ENCODE data around the gene CDHR3. TPM values are rescaled to one million over a fixed set of nuclear protein-coding genes. Genes with fewer than 3 reads are reported as not detected.
A peak's percentile ranks its signal among the peaks of the same experiment; 100 is the strongest.
"Not testable (repeated sequence)": the region's sequence is repeated elsewhere in the genome, so short reads cannot be mapped to it uniquely, and the experiment has no call there.

The CDHR3 gene
- total RNA-seq, 4 donors from 2014 or later = 20.6 to 82.5 (median 49.7) TPM

GRCh38 chr7:106001196-106001595 is 38.1 kb downstream of the CDHR3 start:
- Histone ChIP-seq H3K4me3 (no peak overlapping the region), H3K27me3 (no peaks in the 10 kb centered on the region), H3K27ac (no peak overlapping the region), H3K4me1 (no peaks in the 10 kb centered on the region), H3K9me3 (no peaks in the 10 kb centered on the region), H3K36me3 (no peaks in the 10 kb centered on the region)
- TF ChIP-seq, protein P1, sequence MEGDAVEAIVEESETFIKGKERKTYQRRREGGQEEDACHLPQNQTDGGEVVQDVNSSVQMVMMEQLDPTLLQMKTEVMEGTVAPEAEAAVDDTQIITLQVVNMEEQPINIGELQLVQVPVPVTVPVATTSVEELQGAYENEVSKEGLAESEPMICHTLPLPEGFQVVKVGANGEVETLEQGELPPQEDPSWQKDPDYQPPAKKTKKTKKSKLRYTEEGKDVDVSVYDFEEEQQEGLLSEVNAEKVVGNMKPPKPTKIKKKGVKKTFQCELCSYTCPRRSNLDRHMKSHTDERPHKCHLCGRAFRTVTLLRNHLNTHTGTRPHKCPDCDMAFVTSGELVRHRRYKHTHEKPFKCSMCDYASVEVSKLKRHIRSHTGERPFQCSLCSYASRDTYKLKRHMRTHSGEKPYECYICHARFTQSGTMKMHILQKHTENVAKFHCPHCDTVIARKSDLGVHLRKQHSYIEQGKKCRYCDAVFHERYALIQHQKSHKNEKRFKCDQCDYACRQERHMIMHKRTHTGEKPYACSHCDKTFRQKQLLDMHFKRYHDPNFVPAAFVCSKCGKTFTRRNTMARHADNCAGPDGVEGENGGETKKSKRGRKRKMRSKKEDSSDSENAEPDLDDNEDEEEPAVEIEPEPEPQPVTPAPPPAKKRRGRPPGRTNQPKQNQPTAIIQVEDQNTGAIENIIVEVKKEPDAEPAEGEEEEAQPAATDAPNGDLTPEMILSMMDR (IDR thresholded peaks at IDR 0.05) = no peak
- no peak for TF ChIP-seq POLR2A (IDR thresholded peaks at IDR 0.05)
- DNase-seq = no peak

- peak in 1 of 3 donors; percentile 15 for DNase-seq
- TF ChIP-seq, protein P1 (IDR thresholded peaks at IDR 0.05) = no peak
- TF ChIP-seq POLR2A (IDR thresholded peaks at IDR 0.05) = no peak
- H3K36me3 ChIP-seq = no peaks in the 10 kb centered on the region
- H3K4me3 ChIP-seq = no peak overlapping the region
- H3K4me1 ChIP-seq = no peaks in the 10 kb centered on the region
- H3K27ac ChIP-seq = no peak overlapping the region
- no peaks in the 10 kb centered on the region for H3K9me3 ChIP-seq
- no peaks in the 10 kb centered on the region for H3K27me3 ChIP-seq
These were observed 38.8 kb downstream of the CDHR3 start for GRCh38 chr7:106001886-106002285.

DNA sequence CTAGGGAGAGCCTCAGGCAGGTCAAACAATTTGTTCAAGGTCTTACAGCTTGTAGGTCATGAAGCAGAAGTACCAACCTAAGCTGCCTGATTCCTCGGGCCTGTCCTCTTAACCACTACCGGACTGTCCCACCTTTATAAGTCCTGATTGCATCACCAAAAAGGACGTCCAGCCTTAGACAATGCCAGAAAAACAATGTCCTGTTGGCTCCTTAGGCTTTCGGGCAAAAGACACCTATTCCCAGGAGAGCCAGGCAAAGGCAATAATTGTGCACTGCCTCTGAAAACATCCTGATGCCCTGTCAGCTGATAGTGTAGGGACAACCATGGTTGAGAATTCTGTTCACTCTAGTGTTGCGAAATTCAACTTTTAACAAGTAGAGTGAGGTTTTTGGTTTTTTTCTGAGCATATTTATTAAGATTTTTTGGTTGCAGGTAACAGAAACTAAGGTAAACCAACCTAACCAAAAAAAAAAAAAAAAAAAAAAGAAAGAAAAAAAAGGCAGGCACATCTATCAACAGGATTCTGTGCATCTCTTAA is 40.5 kb downstream of the CDHR3 start:
- no peak overlapping the region for H3K27ac ChIP-seq
- peak in 1 of 3 donors; percentile 2 for DNase-seq
- H3K36me3 ChIP-seq = no peaks in the 10 kb centered on the region
- no peaks in the 10 kb centered on the region for H3K9me3 ChIP-seq
- H3K27me3 ChIP-seq = no peaks in the 10 kb centered on the region
- H3K4me1 ChIP-seq = no peaks in the 10 kb centered on the region
- TF ChIP-seq, protein P1 (IDR thresholded peaks at IDR 0.05) = no peak
- TF ChIP-seq POLR2A (IDR thresholded peaks at IDR 0.05) = no peak
- no peak overlapping the region for H3K4me3 ChIP-seq

- Histone ChIP-seq H3K4me1 (peaks cover 0 to 16% (median 7%) of the 10 kb centered on the region in 4 donors), H3K36me3 (no peaks in the 10 kb centered on the region), H3K27me3 (no peaks in the 10 kb centered on the region), H3K27ac (no peak overlapping the region), H3K4me3 (no peak overlapping the region), H3K9me3 (no peaks in the 10 kb centered on the region)
- TF ChIP-seq, protein P1 (IDR thresholded peaks at IDR 0.05) = no peak
- DNase-seq = peak in 1 of 3 donors; percentile 28
These were observed 43.8 kb downstream of the CDHR3 start for GRCh38 chr7:106006906-106007305.

DNA sequence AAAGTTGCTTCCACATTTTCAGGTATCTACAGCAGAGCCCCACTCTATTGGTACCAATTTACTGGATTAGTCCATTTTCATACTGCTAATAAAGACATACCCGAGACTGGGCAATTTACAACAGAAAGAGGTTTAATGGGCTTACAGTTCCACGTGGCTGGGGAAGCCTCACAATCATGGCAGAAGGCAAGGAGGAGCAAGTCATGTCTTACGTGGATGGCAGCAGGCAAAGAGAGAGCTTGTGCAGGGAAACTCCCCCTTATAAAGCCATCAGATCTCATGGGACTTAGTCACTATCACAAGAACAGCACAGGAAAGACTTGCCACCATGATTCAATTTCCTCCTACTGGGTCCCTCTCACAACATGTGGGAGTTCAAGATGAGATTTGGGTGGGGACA is 44.7 kb downstream of the CDHR3 start:
- not testable (repeated sequence) for H3K27ac ChIP-seq, DNase-seq, H3K36me3 ChIP-seq, H3K9me3 ChIP-seq, H3K4me3 ChIP-seq, H3K27me3 ChIP-seq
- peaks cover 0 to 16% (median 7%) of the 10 kb centered on the region in 4 donors for H3K4me1 ChIP-seq

- TF ChIP-seq, protein P1 (IDR thresholded peaks at IDR 0.05) = peak; percentile 81 to 99 (median 96)
- TF ChIP-seq POLR2A (IDR thresholded peaks at IDR 0.05) = peak in 1 of 2 donors; percentile 17
- Histone ChIP-seq H3K4me3 (no peak overlapping the region), H3K27me3 (no peaks in the 10 kb centered on the region), H3K27ac (peak overlapping the region in 3 of 4 donors; percentile 34 to 52 (median 35)), H3K9me3 (no peaks in the 10 kb centered on the region), H3K36me3 (no peaks in the 10 kb centered on the region), H3K4me1 (peaks cover 0 to 16% (median 7%) of the 10 kb centered on the region in 4 donors)
- DNase-seq = peak; percentile 61 to 92 (median 92)
These were observed 46.6 kb downstream of the CDHR3 start for GRCh38 chr7:106009503-106010226.
